Kidney (tissue), 14 donors: ENCODE results near the gene C16orf46. TPM values are rescaled to one million over a fixed set of nuclear protein-coding genes. Genes with fewer than 3 reads are reported as not detected.
"Not testable (repeated sequence)": the region's sequence is repeated elsewhere in the genome, so short reads cannot be mapped to it uniquely, and the experiment has no call there.

Experiments
- DNase-seq, 5 donors: peaks; one replicate each; pipeline ENCODE4 v3.0.0-alpha.2; 2013 to 2020
- FAIRE-seq: peaks from 2 replicates; lab custom pipeline; 2012; peaks lifted over from hg19 to GRCh38; lab: Jason Lieb, UNC
- H3K27ac ChIP-seq, 2 donors: one replicate each; pipeline ENCODE4 v1.7.0; 2013; ENCODE audit warnings: low read depth in 2 of 2, low read length in 2 of 2, inconsistent platforms in 1 of 2
- H3K27me3 ChIP-seq: one replicate; pipeline ENCODE4 v1.7.1; 2013; ENCODE audit warnings: low read length, inconsistent platforms; ENCODE audit not compliant: control insufficient read depth, insufficient read depth
- H3K36me3 ChIP-seq, 3 donors: one replicate each; pipeline versions ENCODE4 v1.7.0 to v1.7.1; 2013; ENCODE audit warnings: low read length in 3 of 3, control low read depth in 1 of 3, inconsistent platforms in 1 of 3; ENCODE audit not compliant: insufficient read depth in 3 of 3, control insufficient read depth in 2 of 3
- H3K4me1 ChIP-seq, 3 donors: one replicate each; pipeline versions ENCODE4 v1.7.0 to v1.7.1; 2013; ENCODE audit warnings: low read length in 3 of 3, inconsistent platforms in 1 of 3, low read depth in 1 of 3; ENCODE audit not compliant: control insufficient read depth in 2 of 3, insufficient read depth in 2 of 3
- H3K4me3 ChIP-seq, 3 donors: one replicate each; pipeline versions ENCODE4 v1.7.0 to v1.8.1; 2013; ENCODE audit warnings: low read length in 3 of 3, control low read depth in 1 of 3, inconsistent platforms in 1 of 3
- H3K9ac ChIP-seq, 3 donors: one replicate each; pipeline versions ENCODE4 v1.7.0 to v1.7.1; 2013; ENCODE audit warnings: low read length in 3 of 3, control low read depth in 1 of 3, inconsistent platforms in 1 of 3
- H3K9me3 ChIP-seq, 3 donors: one replicate each; pipeline versions ENCODE4 v1.7.0 to v1.7.1; 2013; ENCODE audit warnings: low read length in 3 of 3, control low read depth in 1 of 3, inconsistent platforms in 1 of 3; ENCODE audit not compliant: control insufficient read depth in 2 of 3, insufficient read depth in 1 of 3
- CTCF ChIP-seq: IDR thresholded peaks from 3 replicates; pipeline ENCODE4 v1.5.1; 2012; ENCODE audit warnings: mild to moderate bottlenecking, moderate library complexity, borderline replicate concordance; ENCODE audit not compliant: insufficient read depth; ENCODE audit errors: extremely low read depth
- intact Hi-C: fragments of 100-400 bp; cut with DNase I; formaldehyde crosslinking; loops from one replicate; pipeline ENCODE4 v1.11.1; 2022
- polyA plus RNA-seq: library from polyadenylated mRNA; stranded (reverse); fragments of 350-450 nt; fragmentation: Illumina TruSeq; extraction: RNeasy Lipid Tissue Mini Kit (QIAGEN cat#74804); gene quantifications from one replicate; pipeline ENCODE4 v1.2.3, GENCODE V29; 2014; ENCODE audit warnings: low read depth, low replicate concordance; ENCODE audit not compliant: insufficient read depth
- total RNA-seq: library from RNA; stranded (reverse); fragmentation: NEBNext Ultra II Directional; extraction: Animal tissue kit (Norgen Biotek cat#: 25700); gene quantifications from one replicate; pipeline ENCODE4 v1.2.1, GENCODE V29; 2021
- donor health status: control.
- donor health status: control.
- donor health status: control.
- donor health status: control.
- donor health status: control.
- donor health status: DM: yes; HTN: yes; CAD: no.
- donor health status: Normal renal cell carcinoma (clear cell type).

C16orf46 gene
- total and polyA plus RNA-seq, 2 donors from 2014 or later = 0.47 to 1.7 TPM

GRCh38 chr16:81117436-81117835 lies 40.4 kb upstream of the C16orf46 start:
- intact Hi-C loops = no loop called here
- no peak overlapping the region for H3K27ac ChIP-seq
- H3K9ac ChIP-seq = no peak overlapping the region
- FAIRE-seq = no peak
- no peaks in the 10 kb centered on the region for H3K36me3 ChIP-seq
- no peaks in the 10 kb centered on the region for H3K4me1 ChIP-seq
- DNase-seq = no peak
- no peaks in the 10 kb centered on the region for H3K27me3 ChIP-seq
- no peak for TF ChIP-seq CTCF
- H3K4me3 ChIP-seq = no peak overlapping the region
- H3K9me3 ChIP-seq = no peaks in the 10 kb centered on the region

GRCh38 chr16:81116285-81116684 lies 39.2 kb upstream of the C16orf46 start:
- H3K9me3 ChIP-seq = no peaks in the 10 kb centered on the region
- intact Hi-C loops = no loop called here
- FAIRE-seq (no peak), DNase-seq (no peak)
- H3K27me3 ChIP-seq = no peaks in the 10 kb centered on the region
- no peaks in the 10 kb centered on the region for H3K4me1 ChIP-seq
- no peak overlapping the region for H3K4me3 ChIP-seq
- no peak for TF ChIP-seq CTCF
- H3K9ac ChIP-seq = no peak overlapping the region
- no peaks in the 10 kb centered on the region for H3K36me3 ChIP-seq
- H3K27ac ChIP-seq = no peak overlapping the region

- H3K27me3 ChIP-seq = no peaks in the 10 kb centered on the region
- intact Hi-C loops = no loop called here
- no peaks in the 10 kb centered on the region for H3K4me1 ChIP-seq
- no peak for FAIRE-seq
- H3K36me3 ChIP-seq = no peaks in the 10 kb centered on the region
- no peak overlapping the region for H3K27ac ChIP-seq
- no peak overlapping the region for H3K4me3 ChIP-seq
- DNase-seq = no peak
- H3K9ac ChIP-seq = no peak overlapping the region
- no peaks in the 10 kb centered on the region for H3K9me3 ChIP-seq
- TF ChIP-seq CTCF = no peak
Measured at GRCh38 chr16:81112453-81112852, 35.4 kb upstream of the C16orf46 start.

GRCh38 chr16:81109274-81109673 lies 32.2 kb upstream of the C16orf46 start:
- H3K36me3 ChIP-seq, H3K4me1 ChIP-seq, FAIRE-seq, H3K9me3 ChIP-seq, H3K9ac ChIP-seq, H3K4me3 ChIP-seq, H3K27me3 ChIP-seq, H3K27ac ChIP-seq, intact Hi-C loops, DNase-seq: not testable (repeated sequence)
